DMS114 treated with DMSO at 0.1 percent for 48 hours (cell line): Measurements from ENCODE around the gene ULBP2.
"Not testable (repeated sequence)": the region's sequence is repeated elsewhere in the genome, so short reads cannot be mapped to it uniquely, and the experiment has no call there.

Experiments used
- DNase-seq: peaks from one replicate; lab custom pipeline; 2025; ENCODE audit not compliant: unreplicated experiment; lab: John Stamatoyannopoulos, UW

The ULBP2 gene

GRCh38 chr6:149925974-149926777 lies 15.6 kb upstream of the ULBP2 start:
- peak; percentile 24 for DNase-seq

- DNase-seq = not testable (repeated sequence)
Measured at GRCh38 chr6:149927025-149927424, 14.8 kb upstream of the ULBP2 start.

GRCh38 chr6:149929422-149929821 lies 12.4 kb upstream of the ULBP2 start:
- no peak for DNase-seq

GRCh38 chr6:149931501-149931900 lies 10.3 kb upstream of the ULBP2 start:
- DNase-seq = no peak

- DNase-seq = no peak
Measured at GRCh38 chr6:149933036-149933435, 8.8 kb upstream of the ULBP2 start.

GRCh38 chr6:149933461-149933860 lies 8.4 kb upstream of the ULBP2 start:
- DNase-seq = no peak

- DNase-seq = peak; percentile 28
Measured at GRCh38 chr6:149934249-149935156, 7.3 kb upstream of the ULBP2 start.

GRCh38 chr6:149935246-149935645 lies 6.6 kb upstream of the ULBP2 start:
- no peak for DNase-seq

GRCh38 chr6:149935668-149936067 lies 6.1 kb upstream of the ULBP2 start:
- DNase-seq = no peak

GRCh38 chr6:149936743-149937142 lies 5.1 kb upstream of the ULBP2 start:
- DNase-seq = no peak

GRCh38 chr6:149938013-149938570 lies 3.7 kb upstream of the ULBP2 start:
- not testable (repeated sequence) for DNase-seq

GRCh38 chr6:149938571-149939355 lies 3.1 kb upstream of the ULBP2 start:
- DNase-seq = no peak

- no peak for DNase-seq
Measured at GRCh38 chr6:149939356-149939648, 2.5 kb upstream of the ULBP2 start.

GRCh38 chr6:149939909-149940671 lies 1.7 kb upstream of the ULBP2 start:
- DNase-seq = no peak

- no peak for DNase-seq
Measured at GRCh38 chr6:149940672-149940982, 1.2 kb upstream of the ULBP2 start.

GRCh38 chr6:149942461-149942829 lies 631 bp downstream of the ULBP2 start:
- no peak for DNase-seq

- not testable (repeated sequence) for DNase-seq
Measured at GRCh38 chr6:149943321-149943720, 1.5 kb downstream of the ULBP2 start.

- not testable (repeated sequence) for DNase-seq
Measured at GRCh38 chr6:149945276-149945675, 3.5 kb downstream of the ULBP2 start.

- not testable (repeated sequence) for DNase-seq
Measured at GRCh38 chr6:149946631-149947030, 4.8 kb downstream of the ULBP2 start.

- not testable (repeated sequence) for DNase-seq
Measured at GRCh38 chr6:149947533-149947932, 5.7 kb downstream of the ULBP2 start.

- DNase-seq = no peak
Measured at GRCh38 chr6:149948011-149948410, 6.2 kb downstream of the ULBP2 start.
